Measurements from ENCODE around the gene VEPH1.

DNA sequence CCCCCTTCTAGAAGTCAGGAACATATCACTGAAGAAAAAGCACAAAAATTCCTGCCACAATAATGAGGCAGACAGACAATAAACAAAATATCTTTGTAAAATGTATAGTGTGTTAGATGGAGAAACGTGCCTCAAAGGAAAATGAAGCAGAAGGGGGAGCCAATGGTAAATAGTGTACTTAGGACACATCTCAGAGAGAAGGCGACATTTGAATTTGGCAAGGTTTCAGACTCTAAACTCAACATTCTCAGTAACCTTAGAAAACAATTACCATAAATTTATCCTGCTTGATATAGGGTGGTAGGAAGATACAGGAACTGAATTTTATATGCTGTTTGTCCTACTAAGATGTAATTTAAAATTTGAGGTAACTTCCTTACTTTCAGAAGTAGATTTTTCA lies 119.2 kb downstream of the VEPH1 start:
- TF ChIP-seq, protein P1, sequence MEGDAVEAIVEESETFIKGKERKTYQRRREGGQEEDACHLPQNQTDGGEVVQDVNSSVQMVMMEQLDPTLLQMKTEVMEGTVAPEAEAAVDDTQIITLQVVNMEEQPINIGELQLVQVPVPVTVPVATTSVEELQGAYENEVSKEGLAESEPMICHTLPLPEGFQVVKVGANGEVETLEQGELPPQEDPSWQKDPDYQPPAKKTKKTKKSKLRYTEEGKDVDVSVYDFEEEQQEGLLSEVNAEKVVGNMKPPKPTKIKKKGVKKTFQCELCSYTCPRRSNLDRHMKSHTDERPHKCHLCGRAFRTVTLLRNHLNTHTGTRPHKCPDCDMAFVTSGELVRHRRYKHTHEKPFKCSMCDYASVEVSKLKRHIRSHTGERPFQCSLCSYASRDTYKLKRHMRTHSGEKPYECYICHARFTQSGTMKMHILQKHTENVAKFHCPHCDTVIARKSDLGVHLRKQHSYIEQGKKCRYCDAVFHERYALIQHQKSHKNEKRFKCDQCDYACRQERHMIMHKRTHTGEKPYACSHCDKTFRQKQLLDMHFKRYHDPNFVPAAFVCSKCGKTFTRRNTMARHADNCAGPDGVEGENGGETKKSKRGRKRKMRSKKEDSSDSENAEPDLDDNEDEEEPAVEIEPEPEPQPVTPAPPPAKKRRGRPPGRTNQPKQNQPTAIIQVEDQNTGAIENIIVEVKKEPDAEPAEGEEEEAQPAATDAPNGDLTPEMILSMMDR (optimal IDR thresholded peaks at IDR 0.05 in 1 of 3, IDR thresholded peaks at IDR 0.05 in 1 of 3, conservative IDR thresholded peaks at IDR 0.05 in 1 of 3; ENCODE audit: extremely low read depth in 1 of 3, insufficient read depth in 2 of 3, low read length in 3 of 3) = no peak
- TF ChIP-seq EZH2 (IDR thresholded peaks at IDR 0.05; ENCODE audit: low read length) = no peak
